BJ (cell line): ENCODE data around the gene GRAP2. TPM values are rescaled to one million over a fixed set of nuclear protein-coding genes. Genes with fewer than 3 reads are reported as not detected.

Source experiments
- CTCF ChIA-PET: fragments of 350-600 bp; formaldehyde crosslinking; extraction: SDS; loops from one replicate; lab custom pipeline; 2021; ENCODE audit warnings: antibody characterized with exemption, inconsistent platforms; lab: Yijun Ruan, JAX
- POLR2A ChIA-PET: fragments of 300-600 bp; sonication (Branson Sonifier 250); formaldehyde crosslinking; extraction: SDS; loops from one replicate; lab custom pipeline; 2021; ENCODE audit warnings: antibody characterized with exemption; lab: Charles Lee
- DNase-seq: peaks from one replicate; pipeline ENCODE4 v3.0.0-alpha.2; 2011; ENCODE audit warnings: low read depth
- H3K27me3 ChIP-seq: 2 replicates; pipeline ENCODE4 v1.6.0; 2011; ENCODE audit warnings: low read length; ENCODE audit not compliant: control insufficient read depth, insufficient read depth
- H3K36me3 ChIP-seq: 2 replicates; pipeline ENCODE4 v1.5.1; 2011; ENCODE audit warnings: low read length; ENCODE audit not compliant: control insufficient read depth, insufficient read depth
- H3K4me3 ChIP-seq: 2 replicates; pipeline ENCODE4 v1.5.1; 2011; ENCODE audit warnings: low read depth, mild to moderate bottlenecking, control low read depth, low read length
- polyA plus RNA-seq: library from polyadenylated mRNA; depleted of rRNA; stranded (reverse); fragments of >200 nt; gene quantifications from 2 replicates; pipeline ENCODE4 v1.2.3, GENCODE V29; 2011
- TF ChIP-seq, protein P1 (sequence below): IDR thresholded peaks from 2 replicates; pipeline ENCODE4 v1.5.1; 2011; ENCODE audit warnings: low read depth, mild to moderate bottlenecking, control low read depth, inconsistent platforms, low read length, moderate library complexity; ENCODE audit not compliant: insufficient read depth

The GRAP2 gene
- polyA plus RNA-seq, 1 experiment = not detected

DNA sequence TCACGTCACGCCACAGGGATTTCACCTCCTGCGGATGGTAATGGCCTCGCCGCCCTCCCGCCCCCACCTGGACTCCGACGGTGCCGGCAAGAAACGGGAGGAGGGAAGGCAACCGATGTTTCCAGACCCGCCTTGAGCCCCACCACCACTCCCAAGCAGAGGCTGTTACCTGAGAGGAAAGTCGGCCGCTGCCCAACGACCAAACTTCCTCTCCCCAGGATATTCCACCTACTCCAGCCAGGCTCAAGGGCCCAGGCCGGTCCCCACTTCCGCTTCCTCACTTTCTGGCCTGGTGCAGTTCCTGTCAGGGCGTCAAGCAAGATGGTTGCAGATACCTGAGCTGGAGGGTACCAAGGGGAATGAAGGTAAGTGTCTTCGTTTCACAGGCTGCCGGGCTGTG, 7.4 kb upstream of the GRAP2 start, which contains the start of gene ENTHD1:
Gene ENTHD1 (minus strand): TSS at position 235 of the 400 bp plus-strand sequence. CDS start 6,012 bp downstream, outside the sequence.
- no peak for DNase-seq
- TF ChIP-seq, protein P1, sequence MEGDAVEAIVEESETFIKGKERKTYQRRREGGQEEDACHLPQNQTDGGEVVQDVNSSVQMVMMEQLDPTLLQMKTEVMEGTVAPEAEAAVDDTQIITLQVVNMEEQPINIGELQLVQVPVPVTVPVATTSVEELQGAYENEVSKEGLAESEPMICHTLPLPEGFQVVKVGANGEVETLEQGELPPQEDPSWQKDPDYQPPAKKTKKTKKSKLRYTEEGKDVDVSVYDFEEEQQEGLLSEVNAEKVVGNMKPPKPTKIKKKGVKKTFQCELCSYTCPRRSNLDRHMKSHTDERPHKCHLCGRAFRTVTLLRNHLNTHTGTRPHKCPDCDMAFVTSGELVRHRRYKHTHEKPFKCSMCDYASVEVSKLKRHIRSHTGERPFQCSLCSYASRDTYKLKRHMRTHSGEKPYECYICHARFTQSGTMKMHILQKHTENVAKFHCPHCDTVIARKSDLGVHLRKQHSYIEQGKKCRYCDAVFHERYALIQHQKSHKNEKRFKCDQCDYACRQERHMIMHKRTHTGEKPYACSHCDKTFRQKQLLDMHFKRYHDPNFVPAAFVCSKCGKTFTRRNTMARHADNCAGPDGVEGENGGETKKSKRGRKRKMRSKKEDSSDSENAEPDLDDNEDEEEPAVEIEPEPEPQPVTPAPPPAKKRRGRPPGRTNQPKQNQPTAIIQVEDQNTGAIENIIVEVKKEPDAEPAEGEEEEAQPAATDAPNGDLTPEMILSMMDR = no peak
- CTCF ChIA-PET = no interaction called here

DNA sequence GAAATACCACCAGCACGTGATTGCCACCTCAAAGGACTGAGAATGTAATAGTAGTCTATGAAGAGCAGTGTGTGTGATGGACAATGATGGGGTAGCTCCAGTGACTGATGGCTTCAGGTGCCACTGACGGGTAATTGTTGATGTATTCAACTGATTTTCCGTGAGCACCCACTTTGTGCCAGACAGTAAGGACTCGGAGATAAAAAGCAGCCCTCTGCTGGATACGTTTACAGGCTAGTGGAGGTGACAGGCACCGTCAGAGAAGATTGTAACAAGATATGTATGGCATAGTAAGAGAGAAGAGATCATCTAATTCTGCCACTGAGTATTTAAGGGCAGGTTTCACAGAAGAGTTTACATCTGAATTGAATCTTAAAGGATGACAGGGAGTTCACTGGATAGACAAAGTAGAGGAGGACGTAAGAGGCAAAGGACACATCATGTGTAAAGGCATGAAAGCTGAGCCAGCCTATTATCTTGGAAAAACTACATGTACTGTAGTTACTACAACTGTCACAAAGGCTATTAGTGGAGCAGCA, 6.3 kb upstream of the GRAP2 start:
- no peaks in the 10 kb centered on the region for H3K36me3 ChIP-seq
- TF ChIP-seq, protein P1 = no peak
- CTCF ChIA-PET = no interaction called here
- H3K4me3 ChIP-seq = no peak overlapping the region
- POLR2A ChIA-PET = no interaction called here
- no peak for DNase-seq
- H3K27me3 ChIP-seq = peaks cover 3% of the 10 kb centered on the region

More for the DNA sequence above, 7.4 kb upstream of the GRAP2 start, which contains the start of gene ENTHD1:
- Histone ChIP-seq H3K4me3 (no peak within 1 kb of the TSS), H3K27me3 (peaks cover 3% of the 10 kb centered on the region), H3K36me3 (no peaks in the 10 kb centered on the region)
- POLR2A ChIA-PET = no interaction called here

DNA sequence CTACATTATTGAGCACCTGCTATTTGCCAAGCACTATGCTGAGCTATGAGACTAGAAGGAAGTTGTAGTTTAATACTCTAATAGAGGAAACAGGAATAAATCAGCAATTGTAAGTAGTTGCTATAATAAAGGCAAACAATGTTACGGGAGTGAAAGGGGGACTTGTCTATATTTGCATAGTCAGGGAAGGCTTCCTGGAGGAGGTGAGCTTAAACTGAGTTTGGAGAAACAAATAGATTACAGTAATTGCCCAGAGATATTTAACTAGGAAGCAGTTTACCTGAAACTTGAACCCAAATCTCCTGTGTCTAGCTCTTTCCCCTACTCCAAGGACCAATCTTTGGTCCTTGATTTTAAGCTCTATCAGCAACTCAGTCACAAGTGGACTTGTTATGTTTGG, 5.2 kb upstream of the GRAP2 start:
- ChIA-PET CTCF (no interaction called here), POLR2A (no interaction called here)
- Histone ChIP-seq H3K4me3 (no peak overlapping the region), H3K27me3 (peaks cover 3% of the 10 kb centered on the region), H3K36me3 (no peaks in the 10 kb centered on the region)
- DNase-seq = no peak
- TF ChIP-seq, protein P1 = no peak

DNA sequence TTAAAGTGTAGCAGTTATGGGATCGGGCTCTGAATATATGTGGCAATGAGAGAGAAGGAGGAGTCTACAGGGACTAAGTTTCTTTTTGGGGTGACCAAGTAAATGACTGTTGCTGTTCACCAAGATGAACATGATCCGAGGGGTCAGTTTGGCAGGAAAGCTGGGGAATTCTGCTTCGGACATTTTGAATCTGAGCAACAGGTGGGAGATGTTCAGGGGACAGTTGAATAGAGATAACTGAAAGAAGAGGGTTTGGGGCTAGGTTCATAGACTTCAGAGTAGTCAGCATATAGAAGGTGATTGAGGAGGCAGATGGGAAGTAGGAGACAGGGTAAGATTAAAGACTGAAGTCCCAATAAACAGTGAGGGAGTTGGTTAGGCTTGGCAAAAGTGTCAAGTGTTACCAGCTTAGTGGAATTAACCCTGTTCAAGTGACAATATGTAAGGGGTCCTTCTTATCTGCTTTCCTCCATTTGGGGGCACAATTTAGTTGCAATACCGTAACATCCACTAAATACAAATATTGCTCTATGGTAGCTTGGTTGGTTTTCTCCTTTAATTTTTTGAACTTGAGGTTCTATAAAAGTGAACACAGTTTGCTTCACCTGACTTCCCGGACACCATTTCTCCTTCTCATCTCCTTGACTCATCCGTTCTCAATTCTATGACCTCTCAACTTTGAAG, 4.4 kb upstream of the GRAP2 start:
- POLR2A ChIA-PET = no interaction called here
- H3K4me3 ChIP-seq = no peak overlapping the region
- DNase-seq = no peak
- no peaks in the 10 kb centered on the region for H3K36me3 ChIP-seq
- CTCF ChIA-PET = no interaction called here
- TF ChIP-seq, protein P1 = no peak
- H3K27me3 ChIP-seq = peaks cover 3% of the 10 kb centered on the region

DNA sequence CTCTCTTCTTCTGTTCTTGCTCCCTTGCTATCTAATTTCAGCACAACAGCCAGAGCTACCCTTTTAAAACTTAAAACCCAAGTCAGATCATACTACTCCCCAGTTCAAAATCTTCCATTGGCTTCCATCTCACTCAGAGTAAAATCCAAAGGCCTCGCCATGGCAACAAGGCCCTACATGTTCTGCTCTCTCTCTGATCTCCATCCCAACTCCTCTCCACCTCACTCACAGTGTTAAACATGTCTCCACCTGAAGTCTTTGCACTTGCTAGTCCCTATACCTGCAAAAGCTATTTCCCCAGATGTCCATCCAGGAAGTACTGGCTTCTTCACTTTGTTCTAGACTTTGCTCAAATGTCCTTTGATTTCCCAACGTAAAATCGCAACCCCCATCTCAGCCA, 3.0 kb upstream of the GRAP2 start:
- POLR2A ChIA-PET = no interaction called here
- TF ChIP-seq, protein P1 = no peak

More for the DNA sequence above, 3.0 kb upstream of the GRAP2 start:
- Histone ChIP-seq H3K4me3 (no peak overlapping the region), H3K27me3 (peaks cover 3% of the 10 kb centered on the region), H3K36me3 (no peaks in the 10 kb centered on the region)
- DNase-seq = no peak
- CTCF ChIA-PET = no interaction called here
